Motor neuron (in vitro differentiated cells): ENCODE data around the gene TOP2B. TPM values are rescaled to one million over a fixed set of nuclear protein-coding genes. Genes with fewer than 3 reads are reported as not detected.

Source experiments
- ATAC-seq, 8 experiments: fragments of 200-7000 bp; cut with Tn5 transposase; replicated peaks in 6 of 8; 2 replicates each; pipeline ENCODE4 v1.8.0; 2021; ENCODE audit warnings: mild to moderate bottlenecking in 8 of 8, moderate library complexity in 8 of 8
- H3K27ac ChIP-seq, 2 donors: fragments of 250-450 bp; sonication (Bioruptor Pico); 2 replicates each; pipeline ENCODE4 v1.9.0; 2021; ENCODE audit warnings: antibody characterized with exemption in 2 of 2, mild to moderate bottlenecking in 2 of 2, moderate library complexity in 1 of 2
- H3K4me1 ChIP-seq, 2 donors: fragments of 250-450 bp; sonication (Bioruptor Pico); replicated peaks in 1 of 2; 2 replicates each; pipeline ENCODE4 v1.6.1; 2021; ENCODE audit warnings: antibody characterized with exemption in 2 of 2, mild to moderate bottlenecking in 2 of 2, moderate library complexity in 1 of 2
- H3K4me3 ChIP-seq, 5 donors: fragments of 250-450 bp; sonication (Bioruptor Pico); 2 replicates each; pipeline ENCODE4 v1.9.0; 2021; ENCODE audit warnings: antibody characterized with exemption in 5 of 5, mild to moderate bottlenecking in 5 of 5, moderate library complexity in 4 of 5
- WGBS, 10 experiments: fragments of 450-650 bp; shearing (Covaris generic); methylation state at CpG; one replicate each; pipeline ENCODE4 v1.0.0; 2022; 5-methylcytosine and 5-hydroxymethylcytosine counted together
- in situ Hi-C, 9 experiments: fragments of 400-800 bp; cut with MboI; loops; one replicate each; pipeline ENCODE4 v1.15.0; 2021; ENCODE audit warnings: low sequenced_read_pairs in 9 of 9, low pct_unique_long_range_greater_than_20kb in 2 of 9; ENCODE audit not compliant: unreplicated experiment in 9 of 9
- total RNA-seq, 8 experiments: library from RNA; unstranded; fragments of 300-600 nt; gene quantifications; 2 replicates each; pipeline versions ENCODE4 v1.2.3 to v1.2.4, GENCODE V29; 2022

The TOP2B gene
- total RNA-seq, 8 experiments from 2014 or later = 149 to 271 (median 208) TPM

DNA sequence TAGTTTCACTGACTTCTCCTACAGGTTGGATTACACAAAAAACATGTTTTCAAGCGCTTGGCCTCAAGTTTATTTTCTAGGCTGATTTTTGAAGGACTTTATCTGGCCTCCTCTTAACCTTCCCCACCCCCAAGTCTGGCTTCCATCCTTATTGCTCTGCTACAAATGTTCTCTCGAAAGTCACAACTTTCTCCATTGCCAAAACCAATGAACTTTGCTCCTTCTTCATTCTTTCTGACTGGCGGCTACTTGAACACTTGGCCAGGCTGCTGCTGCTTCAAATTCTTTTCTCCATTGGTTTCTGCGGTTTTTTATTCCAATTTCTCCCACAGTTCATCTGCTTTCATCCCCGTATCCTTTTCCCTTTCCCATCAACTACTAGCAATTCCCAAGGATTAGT is 106.6 kb downstream of the TOP2B start:
- peak in 2 of 8 experiments; percentile 4 to 12 for ATAC-seq
- Histone ChIP-seq H3K27ac (no peak overlapping the region), H3K4me3 (no peak overlapping the region), H3K4me1 (peaks cover 2 to 13% of the 10 kb centered on the region in 2 donors)
- WGBS, 10 experiments = 17 to 100% (median 89%) methylated on average over 1 to 5 of the region's 5 CpGs
- in situ Hi-C loops = loop anchor here in 1 of 9 experiments (25.0 kb wide), 1 partner anchor 771 kb away; no protein-coding TSS in a partner anchor

- H3K27ac ChIP-seq = no peak overlapping the region
- WGBS, 10 experiments = 0 to 94% (median 82%) methylated on average over 1 to 2 of the region's 3 CpGs; no CpG with 5 or more reads in 3 of the 10 experiments
- peak in 3 of 8 experiments; percentile 87 to 92 (median 88) for ATAC-seq
- peaks cover 2 to 8% of the 10 kb centered on the region in 2 donors for H3K4me1 ChIP-seq
- in situ Hi-C loops = loop anchor here in 1 of 9 experiments (25.0 kb wide), 1 partner anchor 770 kb away; no protein-coding TSS in a partner anchor
- no peak overlapping the region for H3K4me3 ChIP-seq
These were observed 107.0 kb downstream of the TOP2B start for GRCh38 chr3:25557694-25558093.

GRCh38 chr3:25556447-25556846 is 108.3 kb downstream of the TOP2B start:
- in situ Hi-C loops = loop anchor here in 1 of 9 experiments (25.0 kb wide), 1 partner anchor 769 kb away; no protein-coding TSS in a partner anchor
- H3K4me1 ChIP-seq = no peaks in the 10 kb centered on the region
- ATAC-seq = peak in 1 of 8 experiments; percentile 19
- H3K4me3 ChIP-seq = no peak overlapping the region
- 0 to 100% (median 71%) methylated on average over 1 of the region's 1 CpG; no CpG with 5 or more reads in 5 of the 10 experiments for WGBS, 10 experiments
- H3K27ac ChIP-seq = no peak overlapping the region

DNA sequence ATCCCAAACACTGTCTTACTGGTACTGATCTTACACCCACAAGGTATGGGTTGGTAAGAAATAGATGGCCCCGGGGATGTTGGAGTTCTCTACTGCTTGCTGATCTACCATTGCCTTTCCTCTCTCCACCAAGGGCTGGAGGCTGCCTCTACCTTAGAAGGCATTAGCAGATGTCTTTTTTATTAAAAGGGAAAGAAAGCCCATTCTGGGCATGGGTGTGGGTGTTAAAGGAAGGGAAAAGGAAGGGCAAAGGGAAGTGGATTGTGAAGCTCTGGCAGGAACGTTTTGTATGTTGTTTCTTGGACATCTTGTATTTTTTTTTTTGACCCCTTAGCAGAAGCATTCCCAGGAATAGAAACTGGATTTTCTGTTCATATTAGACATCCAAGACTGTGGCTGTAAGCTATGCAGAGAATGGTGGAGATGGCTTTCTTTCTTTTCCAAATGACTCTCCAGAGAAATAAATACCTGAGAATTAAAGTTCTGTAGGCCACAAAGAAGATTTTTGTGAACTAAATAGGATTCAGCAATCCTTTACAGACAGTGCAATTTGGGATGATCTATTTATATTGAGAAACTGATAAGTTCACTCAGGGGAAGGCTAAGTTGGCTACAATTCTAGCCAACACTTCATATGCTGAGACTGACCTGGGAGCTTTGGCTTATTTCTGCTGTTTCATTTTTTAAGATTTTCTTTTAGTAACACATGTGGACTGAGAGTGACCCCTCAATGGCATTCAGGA is 108.8 kb downstream of the TOP2B start:
- in situ Hi-C loops = loop anchor here in 1 of 9 experiments (25.0 kb wide), 1 partner anchor 769 kb away; no protein-coding TSS in a partner anchor
- Histone ChIP-seq H3K4me3 (no peak overlapping the region), H3K27ac (no peak overlapping the region), H3K4me1 (no peaks in the 10 kb centered on the region)
- WGBS, 10 experiments = 0 to 100% (median 79%) methylated on average over 1 to 2 of the region's 2 CpGs; no CpG with 5 or more reads in 2 of the 10 experiments
- ATAC-seq = no peak

DNA sequence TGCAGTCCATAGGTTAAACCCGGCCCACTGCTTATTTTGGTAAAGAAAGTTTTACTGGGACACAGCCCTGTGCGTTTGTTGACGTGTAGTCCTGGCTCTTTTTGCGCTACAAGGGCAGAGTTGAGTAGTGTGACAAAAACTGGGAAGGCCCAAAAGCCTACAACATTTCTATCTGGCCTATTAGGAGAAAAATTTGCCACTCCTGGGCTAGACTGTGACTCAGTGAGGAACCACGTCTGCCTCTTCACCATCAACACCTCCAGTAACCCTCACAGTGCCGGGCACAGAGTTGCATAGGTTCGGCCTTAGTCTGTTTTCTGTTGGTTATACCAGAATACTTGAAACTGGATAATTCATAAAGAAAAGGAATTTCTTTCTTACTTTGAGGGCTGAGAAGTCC is 110.3 kb downstream of the TOP2B start:
- WGBS, 10 experiments = 0 to 100% (median 86%) methylated on average over 1 to 7 of the region's 7 CpGs; no CpG with 5 or more reads in 3 of the 10 experiments
- Histone ChIP-seq H3K27ac (no peak overlapping the region), H3K4me3 (no peak overlapping the region), H3K4me1 (no peaks in the 10 kb centered on the region)
- no peak for ATAC-seq
- in situ Hi-C loops = loop anchor here in 1 of 9 experiments (25.0 kb wide), 1 partner anchor 767 kb away; no protein-coding TSS in a partner anchor

DNA sequence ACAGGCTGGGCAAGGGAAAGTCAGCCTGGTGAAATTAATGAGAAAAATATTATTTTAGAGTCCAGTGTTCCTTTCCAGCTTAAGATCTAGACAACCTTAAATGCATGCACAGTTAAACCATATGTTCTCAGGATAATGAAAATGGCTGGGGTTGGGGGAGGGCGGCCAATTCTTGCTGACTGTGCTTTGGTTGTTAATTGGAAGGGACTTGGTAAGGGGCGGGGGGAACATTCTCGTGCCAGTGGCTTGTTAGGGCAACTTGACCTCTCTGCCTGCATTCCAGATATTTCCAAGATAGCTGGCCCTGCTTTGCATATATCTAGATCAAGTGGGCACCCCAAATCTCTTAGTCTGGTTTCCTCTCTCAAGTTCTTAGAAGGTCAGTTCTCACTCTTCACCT is 112.5 kb downstream of the TOP2B start:
- no peak for ATAC-seq
- Histone ChIP-seq H3K4me1 (peaks cover 9 to 14% of the 10 kb centered on the region in 2 donors), H3K4me3 (no peak overlapping the region), H3K27ac (no peak overlapping the region)
- in situ Hi-C loops = loop anchor here in 1 of 9 experiments (25.0 kb wide), 1 partner anchor 765 kb away; no protein-coding TSS in a partner anchor
- 19% methylated on average over 3 of the region's 3 CpGs; no CpG with 5 or more reads in 9 of the 10 experiments for WGBS, 10 experiments

- Histone ChIP-seq H3K27ac (no peak overlapping the region), H3K4me1 (peaks cover 23 to 27% of the 10 kb centered on the region in 2 donors), H3K4me3 (no peak overlapping the region)
- in situ Hi-C loops = no loop called here
- ATAC-seq = no peak
- WGBS, 10 experiments = 78 to 100% (median 100%) methylated on average over 1 to 2 of the region's 2 CpGs; no CpG with 5 or more reads in 3 of the 10 experiments
These were observed 115.9 kb downstream of the TOP2B start for GRCh38 chr3:25548836-25549235.

- ATAC-seq = peak in 5 of 8 experiments; percentile 88 to 93 (median 90)
These were observed 116.6 kb downstream of the TOP2B start for GRCh38 chr3:25547943-25548674.

More at GRCh38 chr3:25547943-25548674, 116.6 kb downstream of the TOP2B start:
- Histone ChIP-seq H3K4me3 (no peak overlapping the region), H3K4me1 (peaks cover 23 to 27% of the 10 kb centered on the region in 2 donors), H3K27ac (no peak overlapping the region)
- in situ Hi-C loops = no loop called here
- WGBS, 10 experiments = 0 to 80% (median 33%) methylated on average over 1 of the region's 1 CpG; no CpG with 5 or more reads in 4 of the 10 experiments

Other genes starting within 250 kb of the TOP2B start
- gene RARB, start 236.6 kb downstream of the TOP2B start, total RNA-seq = 10 to 100 TPM; 16.9 to 72.4 (median 31.3) TPM
- gene NGLY1, start 118.5 kb upstream of the TOP2B start, total RNA-seq = 100 to 1,000 TPM in 1 of 8 experiments, 10 to 100 TPM in 7; 21.1 to 102 (median 25.7) TPM
- 10 to 100 TPM in 4 of 8 experiments, 1 to 10 TPM in 4; 6.8 to 28.1 (median 10.2) TPM for gene OXSM, start 125.2 kb upstream of the TOP2B start, total RNA-seq